Natural killer cell (primary cell): ENCODE results near the gene ZNF837. TPM values are rescaled to one million over a fixed set of nuclear protein-coding genes. Genes with fewer than 3 reads are reported as not detected.

Source experiments
- ATAC-seq, 3 donors: fragments of 150-1000 bp in 2 of 3; fragments of 200-7000 bp in 1 of 3; cut with Tn5 transposase; 1 replicate in 1 of 3; 2 replicates in 2 of 3; pipeline ENCODE4 v1.10.0; 2021; ENCODE audit warnings: mild to moderate bottlenecking in 2 of 3, moderate library complexity in 2 of 3
- DNase-seq, 2 donors: peaks; one replicate each; pipeline versions ENCODE4 v3.0.0 to v3.0.0-alpha.2; 2013 to 2021; ENCODE audit warnings: mixed read lengths in 1 of 2
- H3K27ac ChIP-seq: one replicate; pipeline ENCODE4 v1.5.1; 2013; ENCODE audit warnings: mild to moderate bottlenecking, low read length
- H3K27me3 ChIP-seq: one replicate; pipeline ENCODE4 v1.6.1; 2013; ENCODE audit warnings: low read length; ENCODE audit not compliant: control insufficient read depth, insufficient read depth
- H3K36me3 ChIP-seq: one replicate; pipeline ENCODE4 v1.6.1; 2013; ENCODE audit warnings: low read length; ENCODE audit not compliant: control insufficient read depth, insufficient read depth
- H3K4me1 ChIP-seq: one replicate; pipeline ENCODE4 v1.6.1; 2013; ENCODE audit warnings: low read length; ENCODE audit not compliant: control insufficient read depth, insufficient read depth
- H3K4me3 ChIP-seq: one replicate; pipeline ENCODE4 v1.5.1; 2013; ENCODE audit warnings: low read length
- H3K9me3 ChIP-seq: one replicate; pipeline ENCODE4 v1.6.1; 2013; ENCODE audit warnings: low read length; ENCODE audit not compliant: control insufficient read depth, insufficient read depth
- H3K27ac Mint-ChIP-seq, 2 donors: one replicate each; pipeline ENCODE4 v1.8.0; 2022; ENCODE audit warnings: mild to moderate bottlenecking in 2 of 2, mixed read lengths in 2 of 2, moderate library complexity in 1 of 2
- H3K27me3 Mint-ChIP-seq, 2 donors: one replicate each; pipeline ENCODE4 v1.8.0; 2022; ENCODE audit warnings: low read depth in 2 of 2, mixed read lengths in 2 of 2
- H3K36me3 Mint-ChIP-seq: one replicate; pipeline ENCODE4 v1.8.0; 2022; ENCODE audit warnings: mixed read lengths
- H3K4me1 Mint-ChIP-seq, 2 donors: one replicate each; pipeline ENCODE4 v1.8.0; 2022; ENCODE audit warnings: mixed read lengths in 2 of 2
- H3K4me3 Mint-ChIP-seq: one replicate; pipeline ENCODE4 v1.8.0; 2022; ENCODE audit warnings: mild to moderate bottlenecking, moderate library complexity, mixed read lengths
- H3K9me3 Mint-ChIP-seq, 2 donors: one replicate each; pipeline ENCODE4 v1.8.0; 2022; ENCODE audit warnings: mixed read lengths in 2 of 2
- CTCF ChIP-seq: fragments of 200-600 bp; IDR thresholded peaks from one replicate; pipeline ENCODE4 v1.8.0; 2022; ENCODE audit warnings: antibody characterized with exemption
- WGBS: methylation state at CpG from one replicate; pipeline ENCODE4 v1.1.7; 2013; ENCODE audit warnings: missing lambda C conversion rate; ENCODE audit not compliant: insufficient coverage; 5-methylcytosine and 5-hydroxymethylcytosine counted together
- intact Hi-C: fragments of 100-400 bp; cut with micrococcal nuclease; formaldehyde crosslinking; loops from one replicate; pipeline ENCODE4 v1.14.2; 2022
- total RNA-seq, 4 donors: library from RNA; stranded (reverse); fragments of 120-200 nt in 1 of 4; gene quantifications; one replicate each; pipeline versions ENCODE4 v1.2.3 to v1.2.4, GENCODE V29; 2013 to 2022

Gene ZNF837
- total RNA-seq, 3 donors from 2014 or later (not counting 1 experiment from before 2014, with no cell fraction given), result 0.63 to 1.4 (median 1.3) TPM

DNA sequence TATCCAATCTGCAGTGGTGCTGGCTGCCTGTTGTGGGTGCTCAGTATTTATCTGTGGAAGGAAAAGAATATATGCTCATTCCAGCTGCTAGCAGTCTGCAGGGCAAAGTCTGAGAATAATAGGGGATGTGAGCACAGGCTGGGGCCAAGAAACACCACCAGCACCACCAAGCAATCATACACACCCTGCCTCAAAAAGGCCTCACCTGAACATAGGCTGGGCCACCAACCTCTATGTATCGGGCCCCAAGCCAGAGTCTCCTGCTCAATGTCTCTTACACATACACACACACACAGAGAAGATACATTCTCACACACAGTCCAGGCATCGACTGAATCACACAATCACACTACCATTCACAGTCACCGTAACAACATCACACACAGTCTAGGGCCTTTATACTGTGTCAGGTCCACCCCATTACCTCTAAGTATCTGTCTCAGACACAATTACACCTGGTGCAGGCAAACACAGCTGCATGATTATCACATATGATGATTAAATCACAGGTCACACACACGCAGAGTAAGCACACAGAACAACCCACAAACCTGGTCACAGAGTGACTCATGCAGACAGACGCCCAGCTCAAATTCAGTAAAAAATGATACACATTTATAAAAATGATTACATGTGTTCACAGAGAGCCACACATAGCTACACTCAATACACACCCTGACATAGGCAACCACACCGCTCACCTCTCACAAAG, 55.4 kb downstream of the ZNF837 start:
- no peaks in the 10 kb centered on the region for H3K27me3 Mint-ChIP-seq
- Histone ChIP-seq H3K27me3 (no peaks in the 10 kb centered on the region), H3K9me3 (no peaks in the 10 kb centered on the region), H3K27ac (peak overlapping the region; percentile 96), H3K4me3 (no peak overlapping the region), H3K36me3 (no peaks in the 10 kb centered on the region), H3K4me1 (peaks cover 29% of the 10 kb centered on the region)
- TF ChIP-seq CTCF, result no peak
- no peak overlapping the region for H3K27ac Mint-ChIP-seq
- WGBS, result 90% methylated on average over 6 of the region's 6 CpGs
- no peaks in the 10 kb centered on the region for H3K36me3 Mint-ChIP-seq
- DNase-seq (no peak), ATAC-seq (no peak)
- intact Hi-C loops, result loop anchor here (2.0 to 10.0 kb wide), 3 partner anchors 55 to 1921 kb away; partner anchors contain the start of genes ZNF583 and ZNF837
- H3K9me3 Mint-ChIP-seq, result no peaks in the 10 kb centered on the region
- no peak overlapping the region for H3K4me3 Mint-ChIP-seq
- no peaks in the 10 kb centered on the region for H3K4me1 Mint-ChIP-seq

GRCh38 chr19:58319241-58319640, 61.6 kb downstream of the ZNF837 start:
- H3K27ac Mint-ChIP-seq, result no peak overlapping the region
- ATAC-seq, result no peak
- H3K27me3 Mint-ChIP-seq, result no peaks in the 10 kb centered on the region
- no peak for TF ChIP-seq CTCF
- no peaks in the 10 kb centered on the region for H3K9me3 Mint-ChIP-seq
- H3K4me1 ChIP-seq, result no peaks in the 10 kb centered on the region
- H3K27me3 ChIP-seq, result no peaks in the 10 kb centered on the region
- H3K4me3 ChIP-seq, result no peak overlapping the region
- H3K36me3 ChIP-seq, result peaks cover 13% of the 10 kb centered on the region
- H3K36me3 Mint-ChIP-seq, result peaks cover 8% of the 10 kb centered on the region
- H3K4me1 Mint-ChIP-seq, result no peaks in the 10 kb centered on the region
- H3K4me3 Mint-ChIP-seq, result no peak overlapping the region
- 94% methylated on average over 10 of the region's 10 CpGs for WGBS
- no peak for DNase-seq
- intact Hi-C loops, result no loop called here
- no peak overlapping the region for H3K27ac ChIP-seq
- no peaks in the 10 kb centered on the region for H3K9me3 ChIP-seq

- no peak overlapping the region for H3K4me3 Mint-ChIP-seq
- 81% methylated on average over 4 of the region's 4 CpGs for WGBS
- H3K4me1 Mint-ChIP-seq, result no peaks in the 10 kb centered on the region
- Histone ChIP-seq H3K36me3 (peaks cover 20% of the 10 kb centered on the region), H3K9me3 (no peaks in the 10 kb centered on the region), H3K4me3 (no peak overlapping the region), H3K4me1 (no peaks in the 10 kb centered on the region), H3K27me3 (no peaks in the 10 kb centered on the region), H3K27ac (no peak overlapping the region)
- no peak for TF ChIP-seq CTCF
- no peak overlapping the region for H3K27ac Mint-ChIP-seq
- intact Hi-C loops, result no loop called here
- DNase-seq (no peak), ATAC-seq (no peak)
- no peaks in the 10 kb centered on the region for H3K27me3 Mint-ChIP-seq
- H3K36me3 Mint-ChIP-seq, result peaks cover 8% of the 10 kb centered on the region
- no peaks in the 10 kb centered on the region for H3K9me3 Mint-ChIP-seq
Observed at GRCh38 chr19:58318297-58318696, 62.5 kb downstream of the ZNF837 start.

Other genes starting within 250 kb of the ZNF837 start
- 10 to 100 TPM; 13.0 to 14.9 (median 14.4) TPM for gene ZNF329, start 230.2 kb downstream of the ZNF837 start, total RNA-seq
- 10 to 100 TPM; 25.5 to 33.0 (median 30.1) TPM for gene ZNF274, start 198.0 kb downstream of the ZNF837 start, total RNA-seq
- 10 to 100 TPM; 21.9 to 31.5 (median 21.9) TPM for gene ZNF544, start 152.1 kb downstream of the ZNF837 start, total RNA-seq
- gene ZNF8, start 102.1 kb downstream of the ZNF837 start, total RNA-seq, result 1 to 10 TPM; 6.4 to 8.7 (median 7.7) TPM
- gene ERVK3-1, start 75.7 kb downstream of the ZNF837 start, total RNA-seq, result 100 to 1,000 TPM in 2 of 3 donors, 10 to 100 TPM in 1; 96.1 to 142 (median 119) TPM
- gene ZSCAN22, start 54.0 kb downstream of the ZNF837 start, total RNA-seq, result 1 to 10 TPM; 2.9 to 4.8 (median 3.2) TPM
- 10 to 100 TPM in 1 of 3 donors, 1 to 10 TPM in 2; 2.0 to 10.6 (median 3.5) TPM for gene A1BG, start 27.5 kb downstream of the ZNF837 start, total RNA-seq
- gene ZNF497, start 18.3 kb downstream of the ZNF837 start, total RNA-seq, result under 1 TPM; 0.40 to 0.61 (median 0.60) TPM
- 100 to 1,000 TPM; 406 to 580 (median 525) TPM for gene RPS5, start 6.2 kb upstream of the ZNF837 start, total RNA-seq
- under 1 TPM in 1 of 3 donors, not detected in 2; 0.39 TPM for gene RNF225, start 14.6 kb upstream of the ZNF837 start, total RNA-seq
- 1 to 10 TPM; 1.6 to 3.9 (median 2.8) TPM for gene ZNF584, start 27.6 kb upstream of the ZNF837 start, total RNA-seq
- 1 to 10 TPM in 2 of 3 donors, under 1 TPM in 1; 0.88 to 1.6 (median 1.5) TPM for gene ZNF132, start 59.1 kb upstream of the ZNF837 start, total RNA-seq
- gene ZNF324B, start 70.6 kb upstream of the ZNF837 start, total RNA-seq, result 10 to 100 TPM; 10.4 to 11.4 (median 11.4) TPM
- gene ZNF324, start 86.0 kb upstream of the ZNF837 start, total RNA-seq, result 10 to 100 TPM; 21.3 to 23.7 (median 23.3) TPM
- 10 to 100 TPM; 11.9 to 14.5 (median 13.5) TPM for gene ZNF446, start 95.3 kb upstream of the ZNF837 start, total RNA-seq
- 1 to 10 TPM; 4.6 to 7.0 (median 4.7) TPM for gene SLC27A5, start 131.0 kb upstream of the ZNF837 start, total RNA-seq
- gene ZBTB45, start 138.8 kb upstream of the ZNF837 start, total RNA-seq, result 10 to 100 TPM in 1 of 3 donors, 1 to 10 TPM in 2; 9.6 to 12.6 (median 9.8) TPM
- gene TRIM28, start 163.0 kb upstream of the ZNF837 start, total RNA-seq, result 100 to 1,000 TPM; 330 to 451 (median 408) TPM
- 10 to 100 TPM; 82.7 to 95.7 (median 94.7) TPM for gene CHMP2A, start 174.1 kb upstream of the ZNF837 start, total RNA-seq
- 10 to 100 TPM; 71.0 to 89.5 (median 81.9) TPM for gene UBE2M, start 177.6 kb upstream of the ZNF837 start, total RNA-seq
- 10 to 100 TPM; 24.9 to 40.1 (median 37.3) TPM for gene MZF1, start 192.3 kb upstream of the ZNF837 start, total RNA-seq